Fibroblast of gingiva (primary cell): ENCODE measurements around the gene EYA2.
"Not testable (repeated sequence)": the region's sequence is repeated elsewhere in the genome, so short reads cannot be mapped to it uniquely, and the experiment has no call there.

Experiments used
- DNase-seq: peaks from one replicate; pipeline ENCODE4 v3.0.0-alpha.2; 2011; ENCODE audit warnings: low read depth

EYA2 gene

GRCh38 chr20:46932439-46932838 is 37.8 kb downstream of the EYA2 start:
- DNase-seq, result not testable (repeated sequence)

GRCh38 chr20:46933150-46933549 is 38.5 kb downstream of the EYA2 start:
- no peak for DNase-seq

GRCh38 chr20:46934746-46935287 is 40.2 kb downstream of the EYA2 start:
- no peak for DNase-seq

- no peak for DNase-seq
These were observed 40.9 kb downstream of the EYA2 start for GRCh38 chr20:46935394-46936017.

- DNase-seq, result no peak
These were observed 41.9 kb downstream of the EYA2 start for GRCh38 chr20:46936415-46937156.

- no peak for DNase-seq
These were observed 42.5 kb downstream of the EYA2 start for GRCh38 chr20:46937157-46937523.

GRCh38 chr20:46937533-46938226 is 43.0 kb downstream of the EYA2 start:
- no peak for DNase-seq

GRCh38 chr20:46938434-46938833 is 43.8 kb downstream of the EYA2 start:
- DNase-seq, result no peak

- DNase-seq, result no peak
These were observed 44.7 kb downstream of the EYA2 start for GRCh38 chr20:46939031-46939965.

GRCh38 chr20:46940616-46941015 is 46.0 kb downstream of the EYA2 start:
- DNase-seq, result no peak

- DNase-seq, result no peak
These were observed 46.8 kb downstream of the EYA2 start for GRCh38 chr20:46941404-46941803.

- DNase-seq, result no peak
These were observed 49.4 kb downstream of the EYA2 start for GRCh38 chr20:46943861-46944591.

GRCh38 chr20:46945465-46945864 is 50.8 kb downstream of the EYA2 start:
- no peak for DNase-seq

GRCh38 chr20:46946181-46946624 is 51.6 kb downstream of the EYA2 start:
- no peak for DNase-seq

GRCh38 chr20:46946796-46947195 is 52.2 kb downstream of the EYA2 start:
- DNase-seq, result peak; percentile 29

- peak; percentile 49 for DNase-seq
These were observed 53.4 kb downstream of the EYA2 start for GRCh38 chr20:46948081-46948480.

GRCh38 chr20:46951405-46951804 is 56.8 kb downstream of the EYA2 start:
- no peak for DNase-seq

- DNase-seq, result no peak
These were observed 57.3 kb downstream of the EYA2 start for GRCh38 chr20:46951840-46952497.

- DNase-seq, result no peak
These were observed 59.0 kb downstream of the EYA2 start for GRCh38 chr20:46953596-46953995.

- DNase-seq, result peak; percentile 99
These were observed 59.9 kb downstream of the EYA2 start for GRCh38 chr20:46954490-46955038.
